GM19455 (cell line): ENCODE measurements around the gene NUP210.

ENCODE experiments used
- ATAC-seq: cut with Tn5 transposase; IDR thresholded peaks from one replicate; pipeline ENCODE4 v1.9.1; 2021; ENCODE audit not compliant: unreplicated experiment

The NUP210 gene

GRCh38 chr3:13332158-13332557 lies 88.0 kb downstream of the NUP210 start:
- peak; percentile 94 for ATAC-seq

DNA sequence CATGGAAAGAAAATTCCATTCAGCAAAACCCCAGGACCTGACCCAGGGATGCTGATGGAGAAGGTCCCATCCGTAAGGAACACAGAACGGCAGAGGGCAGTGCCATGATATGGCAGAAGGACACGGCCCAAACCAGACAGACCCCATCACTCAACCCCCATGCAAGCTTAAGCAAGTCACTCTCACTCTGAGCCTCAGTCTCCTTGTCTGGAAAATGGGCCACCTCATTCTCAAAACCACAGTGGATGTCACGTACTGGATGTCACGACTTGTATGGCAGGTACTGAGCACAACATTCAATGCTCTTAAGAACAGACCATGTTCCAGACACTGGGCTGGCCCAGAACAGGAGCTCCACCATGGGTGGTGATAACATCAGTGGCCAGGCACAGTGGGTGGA lies 90.4 kb downstream of the NUP210 start:
- no peak for ATAC-seq

GRCh38 chr3:13325892-13326443 lies 94.2 kb downstream of the NUP210 start:
- ATAC-seq = no peak

GRCh38 chr3:13324835-13325501 lies 95.2 kb downstream of the NUP210 start:
- peak; percentile 51 for ATAC-seq

DNA sequence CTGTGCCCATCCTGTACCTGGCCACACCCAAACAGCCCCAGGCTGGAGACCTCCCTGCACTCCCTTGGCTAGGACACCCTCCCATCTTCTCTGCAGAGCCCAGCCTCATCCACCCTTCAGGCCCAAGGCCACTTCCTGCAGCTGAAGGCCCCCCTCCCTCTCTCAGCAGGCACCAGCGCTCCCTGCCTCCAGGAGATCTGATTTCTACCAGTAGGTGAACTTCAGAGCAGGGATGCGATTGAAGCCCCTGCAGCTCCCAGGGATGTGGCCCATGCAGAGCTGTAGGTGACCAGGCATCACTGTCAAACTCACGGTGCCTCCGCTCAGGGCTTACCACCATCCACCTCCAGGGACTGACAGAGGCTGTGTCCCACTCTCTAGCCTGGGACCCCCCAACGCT lies 96.3 kb downstream of the NUP210 start:
- no peak for ATAC-seq

GRCh38 chr3:13322324-13322723 lies 97.8 kb downstream of the NUP210 start:
- no peak for ATAC-seq

GRCh38 chr3:13319564-13320220 lies 100.4 kb downstream of the NUP210 start:
- no peak for ATAC-seq

DNA sequence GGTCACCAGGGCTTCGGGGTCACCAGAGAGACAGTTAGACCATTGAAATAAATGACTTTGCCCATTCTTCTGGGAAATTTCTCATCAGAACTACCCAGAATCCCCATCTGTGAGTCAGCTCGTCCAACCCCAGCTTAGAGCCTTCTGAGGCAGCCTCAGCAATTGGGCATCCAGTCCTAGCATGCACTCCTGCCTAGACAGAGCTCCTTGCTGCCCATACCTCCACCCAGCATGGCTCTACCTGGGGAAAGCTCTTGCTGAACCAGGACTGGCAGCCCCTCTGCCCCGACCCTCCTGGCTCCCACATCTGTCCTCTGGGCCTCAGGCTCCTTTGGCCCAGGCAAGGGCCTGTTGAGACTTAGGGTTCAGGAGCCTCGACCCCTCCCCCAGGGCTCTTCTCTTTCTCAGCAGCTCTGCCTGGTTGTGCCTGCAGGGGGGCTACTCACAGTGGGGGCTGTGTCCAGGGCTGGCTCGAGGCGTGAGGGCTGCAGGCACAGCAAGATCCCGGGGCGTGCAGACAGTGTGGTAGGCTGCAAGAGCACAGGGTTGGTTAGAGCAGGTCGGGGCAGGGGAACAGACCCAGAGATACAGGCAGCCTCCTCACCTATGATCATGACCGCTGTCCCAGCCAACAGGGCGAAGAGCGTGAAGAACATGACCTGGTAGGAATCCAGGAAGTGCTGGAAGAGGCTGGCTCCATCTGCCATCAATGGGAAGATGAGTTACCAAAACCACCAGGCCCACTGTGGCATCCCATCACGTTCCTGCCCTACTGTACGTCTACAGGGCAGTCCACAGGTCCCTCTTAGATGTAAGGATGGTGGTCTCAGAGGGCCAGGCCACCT lies 101.3 kb downstream of the NUP210 start:
- no peak for ATAC-seq

DNA sequence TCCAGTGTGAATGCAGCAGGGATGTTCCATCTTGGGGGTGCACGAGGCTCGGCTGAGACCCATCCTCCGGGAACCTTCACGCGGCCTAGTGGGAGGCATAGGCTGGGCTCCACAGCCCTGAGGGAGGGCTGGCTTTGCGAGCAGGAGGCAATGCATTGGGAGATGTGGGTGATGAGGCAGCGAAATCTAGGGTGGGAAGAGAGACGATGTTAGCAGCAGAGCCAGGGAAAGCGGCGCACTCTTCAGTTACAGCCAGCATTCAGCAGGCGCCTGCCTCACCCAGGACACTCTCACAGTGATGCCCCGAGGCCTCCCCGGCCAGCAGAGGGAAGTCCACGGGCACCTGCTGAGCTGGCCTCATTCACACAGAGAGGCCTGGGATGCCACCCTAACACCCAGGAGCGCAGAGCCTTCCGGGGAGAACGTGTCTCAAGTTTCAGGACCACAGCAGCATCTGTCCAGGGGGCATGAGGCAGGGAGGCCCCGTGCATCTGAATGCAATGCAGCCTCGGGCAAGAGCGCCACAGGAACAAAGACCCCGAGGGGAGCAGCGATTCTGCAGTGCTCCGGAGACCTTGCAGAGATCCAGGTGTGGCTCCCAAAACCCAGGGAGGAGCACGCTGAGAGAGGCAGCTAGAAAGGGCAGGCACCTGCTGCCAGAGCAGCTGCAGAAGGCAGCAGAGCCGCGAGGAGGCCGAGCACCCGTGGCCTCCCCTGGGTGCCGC lies 102.4 kb downstream of the NUP210 start:
- ATAC-seq = no peak

- ATAC-seq = no peak
These were observed 103.5 kb downstream of the NUP210 start for GRCh38 chr3:13316603-13317002.

DNA sequence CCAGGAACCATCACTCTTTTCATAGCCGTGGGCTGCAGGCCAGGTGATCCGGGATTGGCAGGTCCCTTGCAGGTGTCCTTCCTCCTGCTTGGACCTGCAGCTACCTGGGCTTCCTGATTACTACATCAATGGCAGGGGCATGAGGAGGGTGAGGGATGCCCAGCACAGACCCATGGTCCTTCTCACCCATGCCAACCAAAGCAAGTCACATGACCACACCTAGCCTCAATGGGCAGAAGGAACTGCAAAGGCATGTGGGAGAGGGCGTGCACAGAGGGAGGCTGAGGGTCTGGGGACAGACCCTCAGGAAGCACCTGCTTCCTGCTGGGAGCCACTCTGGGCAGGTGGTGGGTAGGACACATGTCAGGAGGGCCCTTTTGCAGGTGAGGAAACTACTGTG lies 105.2 kb downstream of the NUP210 start:
- ATAC-seq = no peak

- no peak for ATAC-seq
These were observed 106.3 kb downstream of the NUP210 start for GRCh38 chr3:13313813-13314212.

DNA sequence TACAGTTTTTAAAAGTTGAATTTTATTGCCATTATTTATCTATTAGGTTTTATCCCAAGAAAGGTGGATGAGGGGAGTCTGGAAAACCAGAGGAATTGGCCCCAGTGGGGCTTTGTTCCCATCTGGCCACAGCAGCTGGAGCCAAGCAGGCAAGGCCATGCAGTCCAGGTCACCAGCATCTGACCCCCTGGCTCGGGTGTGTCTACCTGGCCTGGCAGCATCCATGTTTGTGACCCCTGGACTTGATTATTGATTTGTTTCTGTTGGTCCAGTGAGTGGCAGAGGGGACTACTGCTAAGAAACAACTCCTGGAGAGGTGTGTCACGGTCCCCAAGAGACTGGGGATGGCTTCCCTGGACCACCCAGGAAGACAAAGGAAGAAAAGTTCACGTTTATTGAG lies 111.1 kb downstream of the NUP210 start:
- no peak for ATAC-seq

- no peak for ATAC-seq
These were observed 111.7 kb downstream of the NUP210 start for GRCh38 chr3:13308380-13308801.

- no peak for ATAC-seq
These were observed 113.1 kb downstream of the NUP210 start for GRCh38 chr3:13307041-13307440.

- ATAC-seq = no peak
These were observed 114.5 kb downstream of the NUP210 start for GRCh38 chr3:13305623-13306022.

DNA sequence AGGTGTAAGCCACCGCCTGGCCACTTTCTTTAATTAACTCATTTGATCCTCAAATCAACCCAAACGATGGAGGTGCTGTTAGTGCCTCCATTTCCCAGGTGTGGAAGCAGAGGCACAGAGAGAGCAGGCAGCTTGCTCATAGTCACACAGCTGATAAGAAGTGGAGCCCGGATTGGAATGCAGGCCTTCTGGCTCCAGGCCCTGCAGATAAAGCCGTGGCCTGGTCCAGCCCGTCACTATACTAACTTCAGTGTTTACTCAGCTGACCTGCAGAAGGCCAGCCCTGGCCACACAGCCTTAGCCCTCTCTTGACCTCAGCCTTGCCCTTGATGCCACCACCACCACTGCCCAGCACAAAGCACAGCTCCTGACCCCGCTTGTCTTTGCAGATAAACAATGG lies 116.7 kb downstream of the NUP210 start:
- no peak for ATAC-seq

DNA sequence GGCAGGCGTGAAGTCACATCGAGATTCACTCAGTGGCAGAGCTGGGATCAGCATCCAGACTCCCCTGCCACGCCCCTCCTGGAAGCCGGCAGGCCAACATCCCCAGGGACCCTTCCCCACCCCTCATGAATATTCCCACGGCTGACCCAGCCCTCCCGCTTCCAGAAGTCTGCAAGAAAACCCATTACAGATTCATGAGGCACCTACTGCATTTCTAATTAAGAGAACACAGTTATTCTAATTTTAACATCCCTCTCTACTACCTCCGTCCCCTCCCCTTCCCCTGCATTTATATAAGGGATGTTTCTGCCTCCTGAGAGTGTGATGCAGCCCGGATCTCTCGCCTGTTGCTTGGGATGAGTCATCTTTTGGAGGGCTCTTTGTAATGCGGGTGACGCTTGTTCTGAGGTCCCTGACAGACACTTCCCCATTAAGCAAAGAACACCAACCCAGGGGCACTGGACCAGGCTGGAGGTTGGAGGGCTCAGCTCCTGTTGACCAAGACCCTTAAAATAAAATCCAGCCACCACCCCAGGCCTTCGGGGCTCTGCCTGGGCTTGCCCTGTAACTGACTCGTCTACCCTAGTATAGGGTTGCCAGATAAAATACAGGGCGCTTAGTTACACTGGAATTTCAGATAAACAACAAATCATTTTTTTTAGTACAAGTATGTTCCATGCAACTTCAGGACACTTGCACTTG lies 118.7 kb downstream of the NUP210 start:
- no peak for ATAC-seq

DNA sequence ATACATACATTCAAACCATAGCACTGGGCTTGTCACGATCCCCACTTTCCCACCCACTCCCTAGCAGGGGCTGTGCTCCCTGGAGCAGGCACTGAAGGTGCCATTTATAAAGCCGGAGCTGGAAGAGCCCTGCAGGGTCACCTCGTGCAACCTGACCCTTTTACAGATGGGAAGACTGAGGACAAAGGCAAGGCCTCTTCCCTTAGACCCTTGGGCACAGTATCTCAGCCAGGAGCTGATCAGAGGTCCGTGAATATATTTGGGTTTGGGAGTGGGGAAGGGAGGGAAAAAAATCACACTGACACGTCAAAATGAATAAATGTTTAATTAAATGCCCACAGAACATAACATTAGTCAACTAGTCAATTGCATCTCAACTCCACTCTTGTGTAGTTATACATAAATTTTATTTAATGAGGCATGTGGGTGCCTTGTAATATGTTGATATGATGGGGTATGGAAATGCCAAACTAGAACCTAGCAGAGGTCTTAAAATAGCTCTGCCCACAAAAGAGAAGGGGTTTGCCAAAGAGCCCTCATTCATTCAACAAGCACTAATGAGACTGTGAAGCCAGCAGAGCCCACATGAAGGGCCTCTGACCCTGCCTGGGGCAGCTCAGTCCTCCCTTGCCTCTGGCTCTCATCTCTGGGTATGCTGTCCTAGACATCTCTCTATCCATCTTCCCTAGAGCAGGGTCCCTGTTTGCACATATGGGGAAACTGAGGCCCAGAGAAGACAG lies 119.4 kb downstream of the NUP210 start:
- no peak for ATAC-seq
